ENCODE data around the gene SDHAF4.
"Not testable (repeated sequence)": the region's sequence is repeated elsewhere in the genome, so short reads cannot be mapped to it uniquely, and the experiment has no call there.

Gene SDHAF4

DNA sequence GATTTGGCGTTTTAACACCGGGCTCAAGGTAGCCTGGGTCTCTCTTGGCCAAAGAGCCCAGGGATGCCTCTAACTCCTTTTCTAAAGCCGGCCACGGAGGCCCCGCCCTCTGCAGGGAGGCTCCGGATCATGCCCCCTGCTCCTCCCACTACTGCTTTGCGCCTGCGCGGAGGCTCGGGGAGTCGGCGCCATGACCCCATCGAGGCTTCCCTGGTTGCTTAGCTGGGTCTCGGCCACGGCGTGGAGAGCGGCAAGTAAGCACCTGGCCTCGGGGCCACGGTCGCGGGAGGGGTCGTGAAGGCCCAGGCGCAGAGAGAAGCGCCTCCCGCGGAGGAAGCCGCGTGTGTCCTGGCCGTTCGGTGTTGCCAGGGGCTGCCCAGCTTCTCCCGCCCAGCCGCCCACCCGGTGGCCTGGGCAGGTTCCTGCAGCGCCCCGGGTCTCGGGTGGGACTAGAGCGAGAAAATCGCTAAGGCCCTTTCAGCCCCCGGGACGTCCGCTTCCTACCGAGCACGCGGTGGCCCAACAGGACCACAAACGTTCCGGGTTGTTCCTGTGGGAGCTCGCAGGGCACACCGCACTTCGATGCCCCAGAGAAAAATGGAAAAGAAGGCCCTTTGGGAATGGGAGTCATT lies at the start of gene SDHAF4:
SDHAF4 (plus strand) TSS at position 180 of the 632 bp plus-strand sequence; CDS start at position 191, 11 bp downstream.
- peak; percentile 94 for DNase-seq

DNA sequence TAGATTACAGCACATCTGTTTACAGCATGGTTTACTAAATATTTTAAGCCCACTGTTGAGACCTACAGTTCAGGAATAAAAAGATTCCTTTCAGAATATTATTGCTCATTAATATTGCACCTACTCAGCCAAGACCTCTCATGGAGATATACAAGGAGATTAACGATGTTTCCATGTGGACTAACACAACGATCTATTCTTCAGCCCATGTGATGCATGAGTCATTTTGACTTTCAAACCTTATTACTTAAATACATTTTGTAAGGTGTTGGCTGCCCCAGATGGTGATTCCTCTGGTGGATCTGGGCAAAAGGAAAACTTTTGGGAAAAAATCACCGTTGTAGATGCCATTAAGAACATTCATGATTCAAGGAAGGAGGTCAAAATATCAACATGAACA lies 48.0 kb upstream of the SDHAF4 start:
- no peak for DNase-seq

DNA sequence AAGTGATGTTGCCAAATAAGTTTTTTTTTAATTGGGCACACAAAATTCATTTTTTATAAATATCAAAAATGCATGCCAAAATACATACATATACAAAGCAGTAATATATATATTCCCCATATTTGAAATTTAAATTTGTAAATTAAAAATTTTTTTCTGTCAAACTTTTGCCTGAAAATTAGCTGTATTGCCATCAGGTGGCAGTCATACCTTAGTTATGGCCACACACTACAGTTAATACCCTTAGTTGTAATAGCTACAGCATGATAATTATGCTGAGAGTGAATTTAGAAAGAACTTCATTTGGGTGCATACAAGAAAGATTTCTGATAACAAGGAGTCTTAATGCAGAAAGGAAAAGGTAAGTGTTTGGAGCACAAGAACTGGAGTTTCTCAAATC lies 46.2 kb upstream of the SDHAF4 start:
- peak in 1 of 2 donors; percentile 37 for DNase-seq

- DNase-seq, result no peak
Measured at GRCh38 chr6:70524721-70525286, 41.9 kb upstream of the SDHAF4 start.

DNA sequence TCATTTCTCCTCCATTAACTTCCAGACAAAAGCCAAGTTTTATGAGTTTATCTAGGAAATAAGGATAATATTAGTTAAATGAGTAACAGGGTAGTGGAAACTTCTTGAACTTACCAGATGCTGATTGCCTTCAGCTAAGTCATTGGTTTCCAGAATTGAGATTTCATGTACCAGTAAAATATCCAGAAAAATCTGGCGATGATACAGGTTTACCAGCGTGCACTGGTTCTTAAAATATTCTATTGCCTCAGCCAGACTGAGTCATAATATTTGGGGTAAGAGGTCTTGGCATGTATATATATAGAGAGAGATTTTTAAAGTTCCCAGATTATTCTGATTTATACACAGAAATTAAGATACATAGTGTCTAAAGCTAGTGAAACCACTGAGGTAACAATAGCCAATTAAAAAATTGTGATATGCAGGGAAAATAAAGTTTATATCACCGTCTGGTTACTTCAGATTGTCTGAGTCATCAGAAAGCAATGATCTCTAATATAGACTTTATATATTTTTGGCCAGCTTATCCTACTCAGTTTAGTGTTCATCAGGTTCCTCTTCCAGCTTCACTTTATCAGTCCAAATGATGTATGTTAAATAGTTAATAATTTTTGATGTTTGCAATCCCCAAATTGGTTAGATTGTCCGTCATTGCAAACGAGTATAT lies 39.5 kb upstream of the SDHAF4 start:
- DNase-seq, result no peak

DNA sequence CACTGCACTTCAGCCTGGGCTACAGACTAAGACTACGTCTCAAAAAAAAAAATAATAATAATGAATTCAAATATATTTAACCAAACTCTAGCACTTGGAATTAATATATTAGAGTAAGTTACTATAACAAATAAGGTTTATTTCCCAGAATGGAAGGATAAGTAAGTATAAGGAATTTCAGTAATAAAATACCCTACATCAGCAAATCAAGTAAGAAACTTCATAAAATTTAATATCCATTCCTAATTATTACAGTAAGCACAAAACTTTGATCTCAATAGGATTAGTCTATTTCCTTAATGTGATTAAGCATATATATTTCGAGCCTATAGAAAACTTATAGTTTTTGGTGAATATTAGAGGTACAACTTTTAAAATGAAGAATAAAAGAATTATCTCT lies 36.7 kb upstream of the SDHAF4 start:
- DNase-seq, result no peak

DNA sequence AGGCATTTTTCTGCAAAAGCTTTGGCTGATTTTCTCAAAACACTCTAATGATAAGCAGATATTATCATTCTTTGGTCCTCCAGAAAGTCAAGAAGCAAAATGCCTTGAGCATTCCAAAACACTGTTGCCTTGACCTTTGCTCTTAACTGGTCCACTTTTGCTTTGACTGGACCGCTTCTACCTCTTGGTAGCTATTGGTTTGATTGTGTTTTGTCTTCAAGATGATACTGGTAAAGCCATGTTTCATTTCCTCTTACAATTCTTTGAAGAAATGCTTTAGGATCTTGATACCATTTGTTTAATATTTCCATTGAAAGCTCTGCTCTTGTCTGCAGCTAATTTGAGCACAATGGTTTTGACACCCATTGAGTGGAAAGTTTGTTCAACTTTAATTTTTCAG lies 35.6 kb upstream of the SDHAF4 start:
- DNase-seq, result no peak

- no peak for DNase-seq
Measured at GRCh38 chr6:70537266-70537665, 29.5 kb upstream of the SDHAF4 start.

- DNase-seq, result no peak
Measured at GRCh38 chr6:70538376-70538775, 28.4 kb upstream of the SDHAF4 start.

GRCh38 chr6:70547313-70547712 lies 19.4 kb upstream of the SDHAF4 start:
- peak in 1 of 2 donors; percentile 26 for DNase-seq

- no peak for DNase-seq
Measured at GRCh38 chr6:70547905-70548304, 18.8 kb upstream of the SDHAF4 start.

- DNase-seq, result no peak
Measured at GRCh38 chr6:70549327-70549726, 17.4 kb upstream of the SDHAF4 start.

DNA sequence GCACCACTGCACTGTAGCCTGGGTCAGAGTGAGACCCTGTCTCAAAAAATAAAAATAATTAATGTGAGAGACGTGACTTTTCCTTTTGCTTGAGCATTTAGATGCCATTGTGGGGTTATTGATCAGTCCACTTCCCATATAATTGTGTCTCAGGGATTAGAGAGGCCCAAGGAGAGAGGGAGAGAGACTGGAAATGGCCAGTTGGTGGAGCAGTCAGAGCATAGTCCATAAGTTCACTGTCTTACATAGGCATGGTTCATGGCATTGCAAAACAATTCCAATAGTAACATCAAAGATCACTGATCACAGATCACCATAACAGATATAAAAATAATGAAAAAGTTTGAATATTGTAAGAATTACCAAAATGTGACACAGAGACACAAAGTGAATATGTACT lies 15.2 kb upstream of the SDHAF4 start:
- DNase-seq, result no peak

DNA sequence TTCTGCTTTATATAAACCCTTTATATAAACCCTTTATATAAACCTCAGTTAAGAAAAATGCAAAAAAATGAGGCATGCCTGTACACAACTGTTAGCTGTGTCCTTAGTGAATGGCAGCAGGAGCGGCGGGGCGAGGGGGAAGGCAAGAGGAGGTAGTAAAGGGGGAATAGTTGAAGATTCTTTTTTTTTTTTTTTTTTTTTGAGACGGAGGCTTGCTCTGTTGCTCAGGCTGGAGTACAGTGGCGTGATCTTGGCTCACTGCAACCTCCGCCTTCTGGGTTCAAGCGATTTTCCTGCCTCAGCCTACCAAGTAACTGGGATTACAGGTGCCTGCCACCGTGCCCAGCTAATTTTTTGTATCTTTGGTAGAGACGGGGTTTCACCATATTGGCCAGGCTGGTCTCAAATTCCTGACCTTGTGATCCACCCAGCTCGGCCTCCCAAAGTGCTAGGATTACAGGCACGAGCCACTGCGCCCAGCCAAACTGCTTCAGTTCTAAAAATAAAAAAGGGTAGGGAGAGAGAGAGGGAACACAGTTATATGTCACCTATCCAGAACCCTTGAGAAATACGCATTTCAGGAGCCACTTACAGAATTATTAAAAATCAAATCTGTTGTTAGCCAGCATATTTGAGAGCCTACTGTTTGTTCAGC lies 14.3 kb upstream of the SDHAF4 start:
- DNase-seq, result not testable (repeated sequence)

DNA sequence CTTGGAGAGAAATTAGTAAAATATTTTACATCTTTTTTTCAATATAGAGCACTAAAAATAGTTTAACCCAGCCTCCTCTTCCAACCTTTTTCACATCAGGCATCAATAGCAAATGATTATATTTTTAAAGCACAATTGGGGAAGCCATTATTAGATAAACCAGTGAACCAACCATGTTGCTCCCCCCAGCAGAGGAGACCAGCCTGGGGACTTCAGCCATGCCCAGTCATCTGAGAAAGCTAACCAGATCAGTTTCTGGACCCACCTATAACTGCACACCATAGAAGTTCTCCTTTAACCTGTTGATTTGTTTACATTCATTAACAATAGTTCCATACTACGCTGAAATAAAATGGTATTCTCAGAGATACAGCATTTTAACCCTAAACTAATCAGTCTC lies 13.8 kb upstream of the SDHAF4 start:
- DNase-seq, result no peak

DNA sequence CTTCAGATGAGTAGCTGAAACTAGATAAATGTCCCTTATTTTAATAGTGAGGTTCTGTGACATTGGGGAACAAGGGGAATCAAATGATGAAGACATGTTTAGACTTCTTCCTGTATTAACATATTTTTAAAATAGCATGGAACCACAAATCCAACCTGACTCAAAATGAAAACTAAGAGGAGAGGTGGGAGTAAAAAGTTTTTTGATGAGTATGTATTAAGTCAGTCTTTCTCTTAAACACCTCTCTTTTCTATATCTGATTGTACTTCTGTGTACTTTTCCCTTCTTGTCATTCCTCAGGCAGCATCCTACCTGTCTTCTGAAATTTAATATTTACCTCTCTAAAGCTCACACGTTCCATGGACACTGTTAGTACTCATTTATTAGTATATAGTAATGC lies 8.7 kb upstream of the SDHAF4 start:
- DNase-seq, result no peak

- DNase-seq, result not testable (repeated sequence)
Measured at GRCh38 chr6:70562401-70562800, 4.3 kb upstream of the SDHAF4 start.

DNA sequence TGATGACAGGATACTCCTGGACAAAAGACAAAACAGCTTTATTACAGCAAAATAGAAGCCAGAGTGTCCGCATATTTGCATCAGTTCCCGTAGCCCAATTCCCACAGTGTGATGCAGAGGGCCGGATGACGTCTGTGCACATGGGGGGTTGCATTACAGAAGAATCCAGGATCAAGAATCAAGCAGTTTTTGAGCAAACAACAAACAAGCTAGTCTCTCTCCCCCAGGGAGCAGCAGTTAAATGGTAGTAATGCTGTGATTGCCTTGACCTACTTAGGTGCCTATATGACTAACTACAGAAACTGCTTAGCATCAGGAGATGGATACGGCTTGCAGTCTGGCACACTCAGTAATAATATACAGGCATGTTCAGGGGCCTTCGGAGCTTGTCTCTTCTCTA lies 3.2 kb upstream of the SDHAF4 start:
- DNase-seq, result no peak

GRCh38 chr6:70574643-70575042 lies 7.9 kb downstream of the SDHAF4 start:
- DNase-seq, result no peak

DNA sequence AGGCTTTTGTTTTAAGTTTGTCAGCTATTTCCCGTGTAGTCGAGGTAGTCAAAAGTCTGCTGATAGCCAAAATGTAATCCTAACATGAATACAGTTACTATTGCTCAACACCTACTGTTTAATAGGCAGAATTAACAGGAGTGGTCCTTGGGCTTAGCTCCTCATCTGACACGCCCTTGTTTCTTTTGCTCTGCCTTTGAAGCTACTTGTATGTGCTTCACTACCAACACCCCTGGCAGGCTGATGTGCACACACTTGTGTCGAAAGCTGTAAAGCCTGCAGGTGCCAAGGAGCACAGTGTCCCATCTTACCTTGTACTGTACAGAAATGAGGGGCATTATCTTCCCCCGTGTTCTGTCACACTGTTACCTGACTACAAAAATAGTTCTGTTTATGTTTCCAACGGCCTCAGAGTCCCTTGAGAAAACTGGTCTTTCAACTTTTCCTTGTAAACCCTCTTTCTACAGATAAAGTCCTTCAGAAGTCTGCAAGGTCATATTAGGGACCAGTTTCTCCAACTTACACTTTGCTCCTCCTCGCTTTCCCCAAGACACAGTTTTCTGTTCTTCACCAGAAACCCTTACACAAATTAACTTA lies 9.3 kb downstream of the SDHAF4 start:
- no peak for DNase-seq

DNA sequence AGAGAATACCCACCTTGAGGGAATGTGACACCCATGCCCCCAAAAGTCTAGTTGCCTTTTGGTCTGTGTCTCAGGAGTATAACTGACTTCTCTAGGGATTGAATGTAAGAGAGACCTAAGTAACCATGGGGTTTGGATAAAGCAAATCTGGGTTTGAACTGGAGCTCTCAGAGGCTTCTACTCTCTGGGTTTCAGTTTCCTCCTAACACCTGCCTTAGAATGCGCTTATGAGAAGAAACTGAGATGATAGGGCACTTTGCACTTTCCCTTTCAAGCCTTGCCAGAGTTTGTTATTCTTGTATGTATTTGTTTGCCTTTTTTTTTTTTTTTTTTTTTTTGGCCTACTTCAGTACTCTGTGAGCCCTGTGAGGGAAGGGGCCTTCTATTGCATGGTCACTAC lies 19.4 kb downstream of the SDHAF4 start:
- DNase-seq, result no peak

- no peak for DNase-seq
Measured at GRCh38 chr6:70590400-70590799, 23.7 kb downstream of the SDHAF4 start.

GRCh38 chr6:70592391-70593117 lies 25.8 kb downstream of the SDHAF4 start:
- no peak for DNase-seq
